GM19463 (cell line): ENCODE measurements around the gene GLTP.
A peak's percentile ranks its signal among the peaks of the same experiment; 100 is the strongest.

Source experiments
- ATAC-seq: cut with Tn5 transposase; IDR thresholded peaks from one replicate; pipeline ENCODE4 v1.9.1; 2021; ENCODE audit warnings: mild to moderate bottlenecking, moderate library complexity; ENCODE audit not compliant: unreplicated experiment

The GLTP gene

GRCh38 chr12:109847142-109847735, 33.1 kb downstream of the GLTP start:
- ATAC-seq: no peak

- no peak for ATAC-seq
These were observed 34.5 kb downstream of the GLTP start for GRCh38 chr12:109845824-109846205.

- peak; percentile 80 for ATAC-seq
These were observed 35.1 kb downstream of the GLTP start for GRCh38 chr12:109844983-109845823.

GRCh38 chr12:109844091-109844490, 36.2 kb downstream of the GLTP start:
- ATAC-seq: no peak

- no peak for ATAC-seq
These were observed 38.3 kb downstream of the GLTP start for GRCh38 chr12:109842021-109842420.

GRCh38 chr12:109841356-109841755, 39.0 kb downstream of the GLTP start:
- no peak for ATAC-seq

- ATAC-seq: no peak
These were observed 39.9 kb downstream of the GLTP start for GRCh38 chr12:109840305-109841074.

- no peak for ATAC-seq
These were observed 40.9 kb downstream of the GLTP start for GRCh38 chr12:109839444-109839843.

GRCh38 chr12:109836916-109837315, 43.4 kb downstream of the GLTP start:
- ATAC-seq: no peak

GRCh38 chr12:109835827-109836226, 44.5 kb downstream of the GLTP start:
- ATAC-seq: no peak

- ATAC-seq: no peak
These were observed 46.8 kb downstream of the GLTP start, which contains the start of gene TRPV4 for GRCh38 chr12:109833307-109834189. Gene TRPV4 (minus strand): TSS chr12:109833398. CDS start chr12:109814796, 18,602 bp downstream.

- no peak for ATAC-seq
These were observed 47.6 kb downstream of the GLTP start for GRCh38 chr12:109832541-109833306.

GRCh38 chr12:109831929-109832328, 48.4 kb downstream of the GLTP start:
- ATAC-seq: no peak

- no peak for ATAC-seq
These were observed 49.0 kb downstream of the GLTP start for GRCh38 chr12:109831365-109831764.

- no peak for ATAC-seq
These were observed 49.6 kb downstream of the GLTP start for GRCh38 chr12:109830718-109831117.

GRCh38 chr12:109830267-109830666, 50.1 kb downstream of the GLTP start:
- ATAC-seq: no peak

- ATAC-seq: no peak
These were observed 50.7 kb downstream of the GLTP start for GRCh38 chr12:109829667-109830066.

- no peak for ATAC-seq
These were observed 51.4 kb downstream of the GLTP start for GRCh38 chr12:109828754-109829511.
